HepG2 (cell line): ENCODE results near the gene UBE3B. TPM values are rescaled to one million over a fixed set of nuclear protein-coding genes. Genes with fewer than 3 reads are reported as not detected.

Experiments used
- ATAD3A ChIP-seq: sonication (generic); formaldehyde crosslinking; IDR thresholded peaks from 2 replicates; pipeline ENCODE4 v1.4.0; 2020; ENCODE audit warnings: missing genetic modification reagents
- ATF3 ChIP-seq: sonication (generic); formaldehyde crosslinking; IDR thresholded peaks from 2 replicates; pipeline ENCODE4 v1.4.0; 2020; ENCODE audit warnings: missing genetic modification reagents
- BRF2 ChIP-seq: sonication (generic); formaldehyde crosslinking; IDR thresholded peaks from 2 replicates; pipeline ENCODE4 v1.8.1; 2022; ENCODE audit warnings: mild to moderate bottlenecking, missing genetic modification reagents
- CREBL2 ChIP-seq: sonication (generic); formaldehyde crosslinking; IDR thresholded peaks from 2 replicates; pipeline ENCODE4 v1.8.1; 2023; ENCODE audit warnings: missing genetic modification reagents, mild to moderate bottlenecking, borderline replicate concordance
- ERF ChIP-seq: IDR thresholded peaks from 2 replicates; pipeline ENCODE4 v1.6.1; 2018; ENCODE audit warnings: missing biosample characterization, missing genetic modification reagents
- FOXM1 ChIP-seq: sonication (generic); formaldehyde crosslinking; IDR thresholded peaks from 2 replicates; pipeline ENCODE4 v1.5.0; 2020; ENCODE audit warnings: missing genetic modification reagents
- FUBP1 ChIP-seq: sonication (generic); formaldehyde crosslinking; IDR thresholded peaks from 2 replicates; pipeline ENCODE4 v1.5.1; 2020; ENCODE audit warnings: missing genetic modification reagents, mild to moderate bottlenecking, borderline replicate concordance
- GATAD1 ChIP-seq: IDR thresholded peaks from 2 replicates; pipeline ENCODE4 v1.6.1; 2016; ENCODE audit warnings: missing genetic modification reagents, missing compliant biosample characterization
- ISX ChIP-seq: sonication (generic); formaldehyde crosslinking; conservative IDR thresholded peaks from 2 replicates; pipeline ENCODE4 v1.5.0; 2020; ENCODE audit warnings: missing genetic modification reagents
- MXD3 ChIP-seq: IDR thresholded peaks from 2 replicates; pipeline ENCODE4 v1.6.1; 2016; ENCODE audit warnings: mild to moderate bottlenecking, missing biosample characterization, missing genetic modification reagents
- NKX3-1 ChIP-seq: sonication (generic); formaldehyde crosslinking; IDR thresholded peaks from 2 replicates; pipeline ENCODE4 v1.5.0; 2020; ENCODE audit warnings: missing genetic modification reagents
- NR2F2 ChIP-seq: IDR thresholded peaks from 2 replicates; pipeline ENCODE4 v1.6.1; 2012; ENCODE audit warnings: low read depth, inconsistent platforms, borderline replicate concordance
- RARG ChIP-seq: sonication (generic); formaldehyde crosslinking; IDR thresholded peaks from 2 replicates; pipeline ENCODE4 v1.4.0; 2020; ENCODE audit warnings: low read depth, mild to moderate bottlenecking, missing genetic modification reagents
- SIN3A ChIP-seq: IDR thresholded peaks from 2 replicates; pipeline ENCODE4 v1.6.1; 2011; ENCODE audit warnings: low read depth, mild to moderate bottlenecking, control low read depth, low read length, borderline replicate concordance
- SNAPC2 ChIP-seq: sonication (generic); formaldehyde crosslinking; IDR thresholded peaks from 2 replicates; pipeline ENCODE4 v1.8.1; 2022; ENCODE audit warnings: mild to moderate bottlenecking, missing genetic modification reagents
- SNAPC5 ChIP-seq: sonication (generic); formaldehyde crosslinking; IDR thresholded peaks from 2 replicates; pipeline ENCODE4 v1.8.1; 2023; ENCODE audit warnings: mild to moderate bottlenecking, missing genetic modification reagents, borderline replicate concordance
- SP5 ChIP-seq: IDR thresholded peaks from 2 replicates; pipeline ENCODE4 v1.6.1; 2016; ENCODE audit warnings: low read depth, borderline replicate concordance
- TBP ChIP-seq: sonication (generic); formaldehyde crosslinking; IDR thresholded peaks from 2 replicates; pipeline ENCODE4 v1.5.0; 2020; ENCODE audit warnings: missing genetic modification reagents
- ZFP36L1 ChIP-seq: sonication (generic); formaldehyde crosslinking; IDR thresholded peaks from 2 replicates; pipeline ENCODE4 v1.8.0; 2022; ENCODE audit warnings: mild to moderate bottlenecking, missing genetic modification reagents, moderate library complexity
- ZNF10 ChIP-seq: sonication (generic); formaldehyde crosslinking; IDR thresholded peaks from 2 replicates; pipeline ENCODE4 v1.4.0; 2020; ENCODE audit warnings: mild to moderate bottlenecking, low read depth, missing genetic modification reagents, borderline replicate concordance
- ZNF160 ChIP-seq: sonication (generic); formaldehyde crosslinking; IDR thresholded peaks from 2 replicates; pipeline ENCODE4 v1.8.0; 2022; ENCODE audit warnings: mild to moderate bottlenecking, inconsistent platforms, missing genetic modification reagents
- ZNF17 ChIP-seq: sonication (generic); formaldehyde crosslinking; IDR thresholded peaks from 2 replicates; pipeline ENCODE4 v1.5.0; 2020; ENCODE audit warnings: mild to moderate bottlenecking, missing genetic modification reagents
- ZNF205 ChIP-seq: IDR thresholded peaks from 2 replicates; pipeline ENCODE4 v1.6.1; 2018; ENCODE audit warnings: missing biosample characterization, missing genetic modification reagents
- ZNF251 ChIP-seq: sonication (generic); formaldehyde crosslinking; IDR thresholded peaks from 2 replicates; pipeline ENCODE4 v1.9.0; 2021; ENCODE audit warnings: mild to moderate bottlenecking, missing genetic modification reagents
- ZNF335 ChIP-seq: sonication (generic); formaldehyde crosslinking; IDR thresholded peaks from 2 replicates; pipeline ENCODE4 v1.4.0; 2020; ENCODE audit warnings: missing genetic modification reagents
- ZNF576 ChIP-seq: sonication (generic); formaldehyde crosslinking; IDR thresholded peaks from 2 replicates; pipeline ENCODE4 v1.4.0; 2020; ENCODE audit warnings: mild to moderate bottlenecking, missing genetic modification reagents
- polyA plus RNA-seq, 8 experiments: library from polyadenylated mRNA; depleted of rRNA in 3 of 8; stranded (reverse) in 7 of 8; unstranded in 1 of 8; fragments of >200 nt; fragmentation: Illumina TruSeq in 4 of 8; extraction: Trizol in 4 of 8; gene quantifications; 2 replicates each; pipeline versions ENCODE4 v1.2.1 to v1.2.3, GENCODE V29; 2011 to 2016; ENCODE audit warnings: low read depth in 4 of 8, missing spikeins in 1 of 8, mixed read lengths in 1 of 8; ENCODE audit not compliant: insufficient read depth in 1 of 8
- total RNA-seq, 5 experiments: library from RNA; depleted of rRNA; stranded (reverse); fragments of >200 nt; fragmentation: Illumina TruSeq; extraction: Trizol; gene quantifications; 2 replicates each; pipeline ENCODE4 v1.2.3, GENCODE V29; 2016; ENCODE audit warnings: low read depth in 1 of 5

UBE3B gene
- total and polyA plus RNA-seq, 2 of the 13 experiments (the other 11 are each of a cell fraction or from before 2014, with no cell fraction given): 22.7 to 25.3 TPM

GRCh38 chr12:109494348-109494881 is 17.0 kb downstream of the UBE3B start (continued):
- TF ChIP-seq BRF2 (no peak), FUBP1 (no peak), GATAD1 (CRISPR knock-in tag) (0 out of 2 replicates have a peak, but pooled peaks have one; percentile 25), ZNF251 (CRISPR knock-in tag) (no peak), SP5 (CRISPR knock-in tag) (no peak), ZNF335 (CRISPR knock-in tag) (no peak), MXD3 (no peak), RARG (CRISPR knock-in tag) (no peak), SNAPC2 (CRISPR knock-in tag) (no peak), ERF (CRISPR knock-in tag) (0 out of 2 replicates have a peak, but pooled peaks have one; percentile 18), NKX3-1 (CRISPR knock-in tag) (no peak), SIN3A (no peak), SNAPC5 (CRISPR knock-in tag) (no peak), ZNF160 (no peak), ZNF576 (no peak), NR2F2 (no peak), ATAD3A (CRISPR knock-in tag) (no peak), ZFP36L1 (CRISPR knock-in tag) (no peak), ZNF205 (no peak; the same call in 1 of the 2 replicates), ATF3 (CRISPR knock-in tag) (no peak), ZNF10 (CRISPR knock-in tag) (no peak), TBP (CRISPR knock-in tag) (no peak), ISX (CRISPR knock-in tag) (no peak), ZNF17 (CRISPR knock-in tag) (no peak), FOXM1 (CRISPR knock-in tag) (no peak), CREBL2 (CRISPR knock-in tag) (no peak)
